Ishikawa (cell line): Measurements from ENCODE around the gene PPP1R9B.

ENCODE experiments used
- CEBPB ChIP-seq: IDR thresholded peaks from 2 replicates; pipeline ENCODE4 v1.6.1; 2012
- RAD21 ChIP-seq: IDR thresholded peaks from 2 replicates; pipeline ENCODE4 v1.6.1; 2012; ENCODE audit warnings: low read depth
- TEAD4 ChIP-seq: IDR thresholded peaks from 2 replicates; pipeline ENCODE4 v1.6.1; 2012
- YY1 ChIP-seq: IDR thresholded peaks from 2 replicates; pipeline ENCODE4 v1.6.1; 2012; ENCODE audit warnings: low read depth

DNA sequence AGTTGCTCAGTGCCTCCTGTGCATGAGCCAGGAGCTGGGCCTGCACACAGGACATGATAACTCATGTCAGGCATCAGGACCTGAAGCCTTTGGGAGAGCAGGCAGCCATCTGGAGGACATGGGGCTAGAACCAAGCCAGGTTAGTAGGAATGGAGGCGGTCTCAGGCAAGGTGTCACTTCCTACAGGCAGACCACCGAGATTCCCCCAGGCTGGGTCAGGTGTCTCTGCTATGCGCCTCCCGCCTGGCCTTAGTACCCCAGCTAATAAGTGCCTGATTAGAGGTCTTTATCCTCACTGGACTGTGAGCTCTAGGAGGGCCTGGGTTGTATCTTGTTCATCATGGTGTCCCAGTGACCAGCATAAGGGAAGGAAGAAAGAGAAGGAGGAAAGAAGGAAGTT lies 36.1 kb downstream of the PPP1R9B start:
- TF ChIP-seq RAD21 (no peak), CEBPB (no peak), TEAD4 (no peak), YY1 (no peak)
